Testis (tissue), 2 donors: Measurements from ENCODE around the gene AAMDC.

ENCODE experiments used
- POLR2A ChIP-seq: fragments of 450-650 bp; IDR thresholded peaks from one replicate; pipeline ENCODE4 v1.6.1; 2017; ENCODE audit warnings: antibody characterized with exemption, mild to moderate bottlenecking, moderate library complexity
- TF ChIP-seq, protein P1 (sequence below), 3 experiments: fragments of 450-650 bp in 2 of 3; fragments of 200-600 bp in 1 of 3; sonication (generic) in 1 of 3; IDR thresholded peaks; one replicate each; pipeline ENCODE4 v1.5.1; 2016 to 2019; ENCODE audit warnings: antibody characterized with exemption in 3 of 3, mild to moderate bottlenecking in 2 of 3, moderate library complexity in 1 of 3

DNA sequence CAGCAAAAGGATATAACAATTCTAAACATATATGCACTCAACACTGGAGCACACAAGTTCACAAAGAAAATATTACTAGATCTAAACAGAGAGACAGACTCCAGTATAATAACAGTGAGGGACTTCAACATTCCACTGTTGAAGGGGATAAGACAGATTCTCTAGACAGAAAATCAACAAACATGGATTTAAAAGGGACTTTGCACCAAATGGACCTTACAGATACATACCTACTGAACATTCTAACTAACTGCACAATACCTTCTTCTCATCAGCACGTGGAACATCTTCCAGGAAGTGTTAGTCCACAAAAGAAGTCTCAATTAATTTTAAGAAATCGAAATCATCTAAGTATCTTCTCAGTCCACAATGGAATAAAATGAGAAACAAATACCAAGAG lies 27.0 kb upstream of the AAMDC start:
- TF ChIP-seq, protein P1, sequence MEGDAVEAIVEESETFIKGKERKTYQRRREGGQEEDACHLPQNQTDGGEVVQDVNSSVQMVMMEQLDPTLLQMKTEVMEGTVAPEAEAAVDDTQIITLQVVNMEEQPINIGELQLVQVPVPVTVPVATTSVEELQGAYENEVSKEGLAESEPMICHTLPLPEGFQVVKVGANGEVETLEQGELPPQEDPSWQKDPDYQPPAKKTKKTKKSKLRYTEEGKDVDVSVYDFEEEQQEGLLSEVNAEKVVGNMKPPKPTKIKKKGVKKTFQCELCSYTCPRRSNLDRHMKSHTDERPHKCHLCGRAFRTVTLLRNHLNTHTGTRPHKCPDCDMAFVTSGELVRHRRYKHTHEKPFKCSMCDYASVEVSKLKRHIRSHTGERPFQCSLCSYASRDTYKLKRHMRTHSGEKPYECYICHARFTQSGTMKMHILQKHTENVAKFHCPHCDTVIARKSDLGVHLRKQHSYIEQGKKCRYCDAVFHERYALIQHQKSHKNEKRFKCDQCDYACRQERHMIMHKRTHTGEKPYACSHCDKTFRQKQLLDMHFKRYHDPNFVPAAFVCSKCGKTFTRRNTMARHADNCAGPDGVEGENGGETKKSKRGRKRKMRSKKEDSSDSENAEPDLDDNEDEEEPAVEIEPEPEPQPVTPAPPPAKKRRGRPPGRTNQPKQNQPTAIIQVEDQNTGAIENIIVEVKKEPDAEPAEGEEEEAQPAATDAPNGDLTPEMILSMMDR (IDR thresholded peaks at IDR 0.05): no peak
- no peak for TF ChIP-seq POLR2A
